ACC112 (cell line): Measurements from ENCODE around the gene ME3.

ENCODE experiments used
- H2AFZ ChIP-seq: fragments of 200-600 bp; sonication (generic); one replicate; pipeline ENCODE4 v1.6.0; 2017; ENCODE audit warnings: antibody characterized with exemption, low read length; ENCODE audit not compliant: unreplicated experiment
- H3K27ac ChIP-seq: fragments of 200-600 bp; sonication (generic); 2 replicates; pipeline ENCODE4 v1.5.1; 2014; ENCODE audit warnings: low read depth, mild to moderate bottlenecking, antibody characterized with exemption, low read length, moderate library complexity
- H3K27me3 ChIP-seq: fragments of 200-600 bp; sonication (generic); 2 replicates; pipeline ENCODE4 v1.6.1; 2014; ENCODE audit warnings: mild to moderate bottlenecking, antibody characterized with exemption, low read length, moderate library complexity, mixed read lengths; ENCODE audit not compliant: insufficient read depth
- H3K36me3 ChIP-seq: fragments of 200-600 bp; sonication (generic); 2 replicates; pipeline ENCODE4 v1.6.1; 2016; ENCODE audit warnings: mild to moderate bottlenecking, antibody characterized with exemption, low read length, moderate library complexity, mixed read lengths; ENCODE audit not compliant: insufficient read depth
- H3K4me1 ChIP-seq: fragments of 200-600 bp; sonication (generic); one replicate; pipeline ENCODE4 v1.6.1; 2016; ENCODE audit warnings: low read length, mixed read lengths; ENCODE audit not compliant: insufficient read depth, unreplicated experiment, control insufficient read depth
- H3K4me3 ChIP-seq: fragments of 200-600 bp; sonication (generic); 2 replicates; pipeline ENCODE4 v1.5.1; 2014; ENCODE audit warnings: mild to moderate bottlenecking, low read depth, low read length
- H3K79me2 ChIP-seq: fragments of 200-600 bp; sonication (generic); one replicate; pipeline ENCODE4 v1.6.0; 2016; ENCODE audit warnings: low read length; ENCODE audit not compliant: control insufficient read depth, unreplicated experiment, insufficient read depth

The ME3 gene

GRCh38 chr11:86576946-86577624 lies 95.3 kb downstream of the ME3 start:
- H2AFZ ChIP-seq, result no peak overlapping the region
- no peaks in the 10 kb centered on the region for H3K36me3 ChIP-seq
- H3K4me3 ChIP-seq, result peak overlapping the region; percentile 59; the same call in 1 of the 2 replicates
- H3K27me3 ChIP-seq, result no peaks in the 10 kb centered on the region
- peaks cover 19% of the 10 kb centered on the region for H3K79me2 ChIP-seq
- peaks cover 64% of the 10 kb centered on the region for H3K4me1 ChIP-seq
- H3K27ac ChIP-seq, result peak overlapping the region; percentile 99

DNA sequence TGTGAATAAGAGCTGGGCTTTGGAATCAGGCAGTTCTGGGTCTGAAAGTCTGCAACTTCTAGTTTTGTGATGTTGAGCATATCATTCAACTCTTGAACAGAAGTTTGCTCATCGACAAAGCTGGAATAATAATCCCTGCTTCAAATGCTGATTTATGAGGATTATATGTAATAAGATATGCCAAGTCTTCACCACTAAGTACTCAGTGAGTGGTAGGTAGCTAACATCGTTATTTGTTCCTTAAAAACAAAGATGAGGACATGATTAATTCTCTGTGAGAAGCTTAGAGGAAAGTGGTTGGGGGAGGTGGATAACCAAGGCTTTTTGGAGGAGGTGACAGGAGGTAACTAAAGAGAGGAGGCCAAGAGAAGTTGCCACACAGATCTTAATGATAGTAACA lies 96.5 kb downstream of the ME3 start:
- Histone ChIP-seq H3K4me1 (peaks cover 59% of the 10 kb centered on the region), H3K27ac (peak overlapping the region; percentile 16; the same call in 1 of the 2 replicates), H3K27me3 (no peaks in the 10 kb centered on the region)

GRCh38 chr11:86575208-86575855 lies 97.1 kb downstream of the ME3 start:
- Histone ChIP-seq H3K27me3 (no peaks in the 10 kb centered on the region), H3K36me3 (no peaks in the 10 kb centered on the region), H2AFZ (no peak overlapping the region), H3K4me3 (no peak overlapping the region), H3K27ac (peak overlapping the region; percentile 50), H3K79me2 (peaks cover 19% of the 10 kb centered on the region), H3K4me1 (peaks cover 55% of the 10 kb centered on the region)

More for the DNA sequence above, 96.5 kb downstream of the ME3 start:
- H3K79me2 ChIP-seq, result peaks cover 19% of the 10 kb centered on the region
- H2AFZ ChIP-seq, result no peak overlapping the region
- no peak overlapping the region for H3K4me3 ChIP-seq
- H3K36me3 ChIP-seq, result no peaks in the 10 kb centered on the region

GRCh38 chr11:86574493-86575207 lies 97.8 kb downstream of the ME3 start:
- Histone ChIP-seq H3K36me3 (no peaks in the 10 kb centered on the region), H2AFZ (no peak overlapping the region), H3K4me3 (no peak overlapping the region), H3K79me2 (peaks cover 19% of the 10 kb centered on the region), H3K27me3 (no peaks in the 10 kb centered on the region), H3K4me1 (peaks cover 55% of the 10 kb centered on the region), H3K27ac (peak overlapping the region; percentile 50)

GRCh38 chr11:86571273-86571948 lies 101.0 kb downstream of the ME3 start:
- Histone ChIP-seq H3K4me3 (no peak overlapping the region), H3K79me2 (peaks cover 8% of the 10 kb centered on the region), H3K27me3 (no peaks in the 10 kb centered on the region), H3K27ac (no peak overlapping the region), H3K36me3 (no peaks in the 10 kb centered on the region), H3K4me1 (peaks cover 39% of the 10 kb centered on the region), H2AFZ (no peak overlapping the region)

GRCh38 chr11:86570451-86570850 lies 102.0 kb downstream of the ME3 start:
- H3K36me3 ChIP-seq, result no peaks in the 10 kb centered on the region
- no peak overlapping the region for H2AFZ ChIP-seq
- H3K79me2 ChIP-seq, result peaks cover 4% of the 10 kb centered on the region
- no peaks in the 10 kb centered on the region for H3K27me3 ChIP-seq
- no peak overlapping the region for H3K4me3 ChIP-seq
- H3K27ac ChIP-seq, result no peak overlapping the region
- H3K4me1 ChIP-seq, result peaks cover 33% of the 10 kb centered on the region

DNA sequence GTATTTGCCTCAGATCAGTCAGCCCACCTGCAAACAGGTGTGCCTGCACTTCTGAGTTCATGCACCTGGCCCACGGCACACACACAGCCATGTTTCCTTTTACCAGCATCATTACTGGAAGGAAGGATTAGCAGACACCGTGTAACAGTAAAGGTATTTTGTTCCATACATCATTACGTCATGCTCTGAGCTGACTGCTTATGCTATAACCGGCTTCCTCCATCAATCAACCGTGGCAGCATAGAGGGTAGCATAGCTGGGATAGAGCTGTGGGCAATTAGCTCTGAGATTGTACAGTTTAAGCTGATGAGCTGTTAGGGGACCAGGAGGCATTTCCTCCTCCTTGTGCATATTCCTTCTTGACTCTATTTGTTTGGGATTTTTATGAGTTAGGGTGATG lies 102.4 kb downstream of the ME3 start:
- Histone ChIP-seq H3K27me3 (no peaks in the 10 kb centered on the region), H3K4me1 (peaks cover 29% of the 10 kb centered on the region), H2AFZ (no peak overlapping the region), H3K79me2 (peaks cover 3% of the 10 kb centered on the region), H3K27ac (no peak overlapping the region), H3K36me3 (no peaks in the 10 kb centered on the region), H3K4me3 (no peak overlapping the region)

DNA sequence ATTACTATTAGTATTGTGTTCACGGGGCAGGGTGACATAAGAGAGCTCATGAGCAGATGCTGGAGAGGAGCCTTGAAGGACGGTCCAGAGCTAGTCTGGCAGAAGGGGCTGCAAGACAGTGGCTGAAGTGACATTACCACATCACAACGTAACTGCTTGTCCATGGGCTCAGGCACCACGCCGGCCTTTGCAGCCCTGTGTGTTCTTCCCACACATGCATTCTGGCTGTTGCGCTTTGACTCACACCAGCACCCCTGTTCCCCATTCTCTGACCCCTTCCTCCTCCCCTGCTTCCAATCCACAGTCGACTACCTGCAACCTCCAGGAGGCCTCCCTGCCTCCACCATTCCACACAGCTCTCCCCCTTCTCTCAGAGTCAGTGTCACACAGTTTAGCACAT lies 103.3 kb downstream of the ME3 start:
- H3K36me3 ChIP-seq, result no peaks in the 10 kb centered on the region
- no peak overlapping the region for H2AFZ ChIP-seq
- H3K27ac ChIP-seq, result no peak overlapping the region
- peaks cover 20% of the 10 kb centered on the region for H3K4me1 ChIP-seq
- H3K79me2 ChIP-seq, result no peaks in the 10 kb centered on the region
- H3K27me3 ChIP-seq, result no peaks in the 10 kb centered on the region
- H3K4me3 ChIP-seq, result no peak overlapping the region

- H3K4me1 ChIP-seq, result peaks cover 18% of the 10 kb centered on the region
- H3K27me3 ChIP-seq, result no peaks in the 10 kb centered on the region
- H3K4me3 ChIP-seq, result no peak overlapping the region
- H3K36me3 ChIP-seq, result no peaks in the 10 kb centered on the region
- no peaks in the 10 kb centered on the region for H3K79me2 ChIP-seq
- H2AFZ ChIP-seq, result no peak overlapping the region
- H3K27ac ChIP-seq, result no peak overlapping the region
Observed at GRCh38 chr11:86565801-86566312, 106.6 kb downstream of the ME3 start.

DNA sequence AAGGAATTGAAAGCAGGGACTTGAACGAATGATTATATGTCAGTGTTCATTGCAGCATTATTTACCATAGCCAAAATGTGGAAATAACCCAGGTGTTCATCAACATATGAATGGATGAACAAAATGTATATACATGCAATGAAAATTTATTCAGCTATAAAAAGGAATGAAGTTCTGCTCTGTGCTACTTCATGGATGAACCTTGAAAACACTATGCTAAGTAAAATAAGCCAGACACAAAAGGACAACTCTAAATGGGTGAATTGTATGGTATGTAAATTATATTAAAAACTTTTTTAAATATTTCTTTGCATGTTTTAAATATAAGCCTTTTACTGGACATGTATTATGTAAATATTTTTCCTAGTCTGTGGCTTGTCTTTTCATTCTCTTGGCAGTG lies 107.0 kb downstream of the ME3 start:
- no peaks in the 10 kb centered on the region for H3K36me3 ChIP-seq

More for the DNA sequence above, 107.0 kb downstream of the ME3 start:
- Histone ChIP-seq H3K27ac (no peak overlapping the region), H3K27me3 (no peaks in the 10 kb centered on the region), H3K79me2 (no peaks in the 10 kb centered on the region), H2AFZ (no peak overlapping the region), H3K4me3 (no peak overlapping the region), H3K4me1 (peaks cover 18% of the 10 kb centered on the region)
